HG03521 (cell line): ENCODE results near the gene ANKRD23.
"Not testable (repeated sequence)": the region's sequence is repeated elsewhere in the genome, so short reads cannot be mapped to it uniquely, and the experiment has no call there.

ENCODE experiments used
- ATAC-seq: cut with Tn5 transposase; IDR thresholded peaks from one replicate; pipeline ENCODE4 v1.9.1; 2021; ENCODE audit warnings: mild to moderate bottlenecking, moderate library complexity; ENCODE audit not compliant: unreplicated experiment

The ANKRD23 gene

DNA sequence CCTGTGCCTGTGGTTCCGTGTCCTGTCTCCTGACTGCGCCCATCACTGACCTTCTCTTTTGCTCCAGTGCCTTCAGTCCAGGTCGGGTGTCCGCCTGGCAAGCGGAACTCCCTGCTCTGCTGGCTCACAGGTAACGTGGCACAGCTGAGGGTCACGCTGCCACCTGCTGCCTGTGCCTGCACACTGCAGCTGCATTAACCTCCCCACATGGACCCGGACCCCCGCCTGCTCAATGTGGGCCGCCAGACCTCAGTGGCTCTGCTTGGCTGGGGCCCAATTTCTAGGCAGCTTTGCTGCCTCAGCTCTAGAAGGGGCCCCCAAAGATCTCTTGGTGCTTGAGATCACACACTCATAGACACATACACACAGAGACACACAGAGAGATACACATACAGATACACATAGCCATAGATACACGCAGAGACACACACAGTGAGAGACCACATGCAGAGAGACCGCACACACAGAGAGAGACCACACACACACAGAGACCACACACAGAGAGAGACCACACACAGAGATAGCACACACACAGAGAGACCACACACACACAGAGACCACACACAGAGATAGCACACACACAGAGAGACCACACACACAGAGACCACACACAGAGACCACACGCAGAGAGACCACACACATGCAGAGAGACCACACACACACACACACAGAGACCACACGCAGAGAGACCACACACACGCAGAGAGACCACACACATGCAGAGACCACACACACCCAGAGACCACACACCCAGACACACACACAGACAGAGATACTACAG, 42.6 kb downstream of the ANKRD23 start:
- ATAC-seq, result no peak

DNA sequence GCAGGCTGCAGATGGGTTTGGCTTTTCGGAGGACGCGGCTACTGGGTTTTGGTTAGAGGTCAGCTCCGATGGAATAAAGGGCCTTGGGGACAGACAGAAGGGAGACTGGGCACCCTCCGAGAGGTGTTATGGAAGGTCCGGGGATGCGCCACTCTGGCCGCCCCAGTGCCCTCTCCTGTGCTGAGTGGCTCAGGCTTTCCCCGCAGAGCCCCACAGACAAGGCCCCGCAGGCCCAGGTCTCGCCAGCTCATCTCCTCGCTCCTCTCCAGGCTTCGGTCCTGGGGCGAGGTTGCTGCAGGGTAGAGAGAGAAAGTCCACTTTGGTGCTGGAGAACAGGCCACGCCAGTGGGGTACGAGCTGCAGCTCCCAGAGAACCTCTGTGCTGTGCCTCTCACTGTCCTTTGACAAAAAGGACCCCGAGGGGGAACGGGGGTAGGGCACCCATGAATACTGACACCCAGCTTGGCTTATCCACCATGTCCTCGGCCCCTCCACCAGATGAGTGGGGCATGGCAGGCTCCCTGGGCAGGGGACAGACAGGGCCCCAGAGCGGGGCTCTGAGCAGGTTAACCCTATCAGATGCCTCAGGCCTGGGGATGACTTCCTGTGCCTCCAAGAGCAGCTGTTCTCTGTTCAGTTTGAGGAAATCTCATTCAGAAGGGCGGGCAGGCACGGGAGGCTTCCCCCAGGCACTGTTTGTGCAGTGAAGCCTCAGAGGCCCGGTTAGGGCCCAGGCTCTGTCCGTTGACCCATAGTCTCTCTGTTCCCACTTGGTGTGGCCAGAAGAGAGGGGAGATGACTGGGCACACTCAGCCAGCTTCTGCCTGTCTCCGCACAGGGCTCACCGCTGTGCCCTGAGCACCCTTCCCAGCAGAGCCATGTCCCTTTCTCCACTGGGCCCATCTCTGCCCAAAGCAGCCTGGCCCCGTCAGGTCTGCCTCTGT, 43.5 kb downstream of the ANKRD23 start:
- no peak for ATAC-seq

DNA sequence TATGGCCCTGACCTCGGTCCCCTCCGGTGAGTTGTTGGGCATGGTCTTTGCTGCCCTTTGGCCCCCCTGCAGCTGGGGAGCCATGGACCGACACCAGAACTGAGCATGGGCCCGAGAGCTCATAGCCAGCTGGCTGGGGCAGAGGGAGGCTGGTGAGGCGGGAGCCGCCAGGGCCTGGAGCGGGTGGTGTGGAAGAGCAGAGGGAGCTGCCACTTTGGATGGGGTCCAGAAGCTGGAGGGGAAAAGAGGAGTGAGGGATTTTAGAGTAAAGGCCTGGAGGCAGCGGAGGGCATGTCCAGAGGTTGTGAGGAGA, 44.2 kb downstream of the ANKRD23 start:
- no peak for ATAC-seq

GRCh38 chr2:96798733-96799622, 44.8 kb downstream of the ANKRD23 start:
- no peak for ATAC-seq

- no peak for ATAC-seq
Measured at GRCh38 chr2:96797066-96797625, 46.7 kb downstream of the ANKRD23 start.

DNA sequence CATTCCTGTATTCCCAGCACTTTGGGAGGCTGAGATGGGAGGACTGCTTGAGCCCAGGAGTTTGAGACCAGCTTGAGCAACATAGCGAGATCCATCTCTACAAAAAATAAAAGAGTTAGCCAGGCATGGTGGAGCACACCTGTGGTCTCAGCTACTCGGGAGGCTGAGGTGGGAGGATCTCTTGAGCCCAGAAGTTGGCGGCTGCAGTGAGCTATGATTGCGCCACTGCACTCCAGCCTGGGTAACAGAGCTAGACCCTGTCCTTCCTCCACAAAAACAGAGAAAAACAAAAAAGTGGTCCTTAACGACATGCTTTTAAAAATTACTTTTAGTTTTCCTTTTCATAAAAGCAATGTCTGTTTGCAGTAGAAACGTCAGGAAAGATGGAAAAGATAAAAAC, 47.3 kb downstream of the ANKRD23 start:
- ATAC-seq, result not testable (repeated sequence)

GRCh38 chr2:96795076-96795475, 48.7 kb downstream of the ANKRD23 start:
- ATAC-seq, result no peak

- no peak for ATAC-seq
Measured at GRCh38 chr2:96792772-96793749, 50.8 kb downstream of the ANKRD23 start.

DNA sequence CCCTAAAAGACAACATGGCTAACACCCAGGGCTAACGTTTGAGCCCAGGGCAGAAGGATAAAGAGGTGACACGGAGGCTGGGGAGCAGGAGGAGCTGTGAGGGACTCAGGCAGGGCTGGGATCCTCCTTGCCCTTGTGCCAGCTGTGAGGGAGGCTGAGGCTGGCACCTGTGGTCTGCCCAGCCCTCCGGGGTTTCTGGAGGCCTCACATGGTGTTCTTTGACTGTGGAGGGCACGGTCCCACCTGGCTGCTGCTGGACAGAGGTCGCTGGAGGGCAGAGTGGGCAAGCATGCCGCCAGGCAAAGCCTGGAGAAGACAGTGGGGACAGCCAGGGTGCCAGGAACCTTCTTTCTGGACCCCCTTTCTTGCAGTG, 54.6 kb downstream of the ANKRD23 start:
- no peak for ATAC-seq

- ATAC-seq, result no peak
Measured at GRCh38 chr2:96788442-96789244, 55.2 kb downstream of the ANKRD23 start.
